Body of pancreas (tissue), 4 donors: Measurements from ENCODE around the gene PARP12. TPM values are rescaled to one million over a fixed set of nuclear protein-coding genes. Genes with fewer than 3 reads are reported as not detected.

Source experiments
- ATAC-seq: fragments of 150-250 bp; one replicate; pipeline ENCODE4 v1.9.1; 2016
- DNase-seq, 4 donors: peaks; one replicate each; pipeline ENCODE4 v3.0.0-alpha.2; 2019
- H3K27ac ChIP-seq, 4 donors: fragments of 200-600 bp; sonication (generic); 1 replicate in 3 of 4; 2 replicates in 1 of 4; pipeline versions ENCODE4 v1.5.1 to v1.6.1; 2016 to 2019; ENCODE audit warnings: mild to moderate bottlenecking in 1 of 4, mixed read lengths in 1 of 4, moderate library complexity in 1 of 4
- H3K27me3 ChIP-seq, 2 donors: fragments of 200-600 bp; sonication (generic); one replicate each; pipeline ENCODE4 v1.6.0; 2016; ENCODE audit warnings: mild to moderate bottlenecking in 1 of 2
- H3K36me3 ChIP-seq, 2 donors: fragments of 200-600 bp; sonication (generic); replicated peaks in 1 of 2; 2 replicates each; pipeline ENCODE4 v1.5.1; 2016; ENCODE audit warnings: low read depth in 2 of 2; ENCODE audit not compliant: insufficient read depth in 1 of 2
- H3K4me1 ChIP-seq: fragments of 200-600 bp; sonication (generic); one replicate; pipeline ENCODE4 v1.6.0; 2016
- H3K4me3 ChIP-seq, 2 donors: fragments of 200-600 bp; sonication (generic); 1 replicate in 1 of 2; 2 replicates in 1 of 2; pipeline ENCODE4 v1.5.1; 2016 to 2019
- H3K9me3 ChIP-seq, 3 donors: fragments of 200-600 bp; sonication (generic); 1 replicate in 2 of 3; 2 replicates in 1 of 3; pipeline ENCODE4 v1.5.1; 2016
- POLR2A ChIP-seq, 3 donors: fragments of 450-650 bp; IDR thresholded peaks; one replicate each; pipeline ENCODE4 v1.6.1; 2016; ENCODE audit warnings: antibody characterized with exemption in 3 of 3, mild to moderate bottlenecking in 2 of 3
- WGBS, 2 donors: methylation state at CpG; one replicate each; pipeline ENCODE4 v1.1.5; 2017; 5-methylcytosine and 5-hydroxymethylcytosine counted together
- intact Hi-C: fragments of 100-400 bp; cut with DNase I; formaldehyde crosslinking; loops from one replicate; pipeline ENCODE4 v1.15.1; 2023
- total RNA-seq, 2 donors: library from RNA; depleted of rRNA; stranded (reverse); fragments of >200 nt; gene quantifications; one replicate each; pipeline ENCODE4 v1.1.0, GENCODE V29; 2016
- TF ChIP-seq, protein P1 (sequence below), 7 experiments: fragments of 450-650 bp in 4 of 7; fragments of 200-600 bp in 3 of 7; sonication (generic) in 3 of 7; IDR thresholded peaks; one replicate each; pipeline ENCODE4 v1.5.1; 2016 to 2019; ENCODE audit warnings: antibody characterized with exemption in 7 of 7

PARP12 gene
- total RNA-seq, 2 donors from 2014 or later = 37.1 to 66.9 TPM

DNA sequence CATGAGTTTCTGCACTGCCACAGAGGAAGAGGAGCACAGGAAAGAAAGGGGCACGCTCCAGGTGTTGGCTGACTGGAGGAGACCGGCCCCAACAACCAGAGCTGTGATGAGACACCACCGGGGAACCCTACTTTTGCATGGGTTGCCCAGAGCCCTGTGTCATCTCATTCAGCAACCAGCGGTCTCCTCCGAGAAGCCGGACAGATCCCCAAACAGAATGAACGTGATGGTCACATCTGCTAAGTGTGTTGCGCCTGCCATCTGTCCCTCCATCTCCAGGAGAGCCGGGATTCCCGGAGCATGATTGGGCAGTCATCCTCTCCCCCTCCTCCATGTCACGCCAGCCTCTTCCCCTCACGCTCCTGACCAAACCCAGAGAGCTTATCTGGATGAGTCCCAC lies 22.9 kb downstream of the PARP12 start:
- intact Hi-C loops = no loop called here
- no peak for DNase-seq
- no peak for ATAC-seq
- H3K4me1 ChIP-seq = no peaks in the 10 kb centered on the region
- H3K4me3 ChIP-seq = no peak overlapping the region
- H3K27ac ChIP-seq = no peak overlapping the region
- no peak for TF ChIP-seq POLR2A (IDR thresholded peaks at IDR 0.05)
- TF ChIP-seq, protein P1, sequence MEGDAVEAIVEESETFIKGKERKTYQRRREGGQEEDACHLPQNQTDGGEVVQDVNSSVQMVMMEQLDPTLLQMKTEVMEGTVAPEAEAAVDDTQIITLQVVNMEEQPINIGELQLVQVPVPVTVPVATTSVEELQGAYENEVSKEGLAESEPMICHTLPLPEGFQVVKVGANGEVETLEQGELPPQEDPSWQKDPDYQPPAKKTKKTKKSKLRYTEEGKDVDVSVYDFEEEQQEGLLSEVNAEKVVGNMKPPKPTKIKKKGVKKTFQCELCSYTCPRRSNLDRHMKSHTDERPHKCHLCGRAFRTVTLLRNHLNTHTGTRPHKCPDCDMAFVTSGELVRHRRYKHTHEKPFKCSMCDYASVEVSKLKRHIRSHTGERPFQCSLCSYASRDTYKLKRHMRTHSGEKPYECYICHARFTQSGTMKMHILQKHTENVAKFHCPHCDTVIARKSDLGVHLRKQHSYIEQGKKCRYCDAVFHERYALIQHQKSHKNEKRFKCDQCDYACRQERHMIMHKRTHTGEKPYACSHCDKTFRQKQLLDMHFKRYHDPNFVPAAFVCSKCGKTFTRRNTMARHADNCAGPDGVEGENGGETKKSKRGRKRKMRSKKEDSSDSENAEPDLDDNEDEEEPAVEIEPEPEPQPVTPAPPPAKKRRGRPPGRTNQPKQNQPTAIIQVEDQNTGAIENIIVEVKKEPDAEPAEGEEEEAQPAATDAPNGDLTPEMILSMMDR (IDR thresholded peaks at IDR 0.05) = no peak
- no peaks in the 10 kb centered on the region for H3K27me3 ChIP-seq
- 90 to 93% methylated on average over 12 of the region's 12 CpGs for WGBS, 2 donors
- H3K36me3 ChIP-seq = peaks cover 4 to 16% of the 10 kb centered on the region in 2 donors
- H3K9me3 ChIP-seq = no peaks in the 10 kb centered on the region

DNA sequence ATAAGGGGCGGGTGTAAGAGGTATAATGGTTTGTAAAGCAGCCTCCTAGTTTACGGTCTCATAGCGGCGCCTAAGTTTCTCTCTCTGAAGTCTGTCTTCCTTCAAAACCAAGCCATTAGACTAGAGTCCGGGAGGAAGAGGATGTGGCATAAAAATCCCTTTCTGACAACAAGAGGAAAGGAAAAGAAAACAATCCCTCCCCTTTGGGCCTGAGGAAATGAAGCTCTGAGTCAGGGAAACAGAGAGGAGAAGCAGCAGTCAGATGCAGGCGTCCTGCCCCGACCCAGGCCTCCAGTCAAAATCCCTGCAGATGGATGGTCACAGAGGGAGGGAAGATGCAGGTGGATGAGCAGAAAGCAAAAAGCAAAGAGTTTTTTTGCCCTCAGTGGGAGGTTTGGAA lies 23.7 kb downstream of the PARP12 start:
- DNase-seq = no peak

DNA sequence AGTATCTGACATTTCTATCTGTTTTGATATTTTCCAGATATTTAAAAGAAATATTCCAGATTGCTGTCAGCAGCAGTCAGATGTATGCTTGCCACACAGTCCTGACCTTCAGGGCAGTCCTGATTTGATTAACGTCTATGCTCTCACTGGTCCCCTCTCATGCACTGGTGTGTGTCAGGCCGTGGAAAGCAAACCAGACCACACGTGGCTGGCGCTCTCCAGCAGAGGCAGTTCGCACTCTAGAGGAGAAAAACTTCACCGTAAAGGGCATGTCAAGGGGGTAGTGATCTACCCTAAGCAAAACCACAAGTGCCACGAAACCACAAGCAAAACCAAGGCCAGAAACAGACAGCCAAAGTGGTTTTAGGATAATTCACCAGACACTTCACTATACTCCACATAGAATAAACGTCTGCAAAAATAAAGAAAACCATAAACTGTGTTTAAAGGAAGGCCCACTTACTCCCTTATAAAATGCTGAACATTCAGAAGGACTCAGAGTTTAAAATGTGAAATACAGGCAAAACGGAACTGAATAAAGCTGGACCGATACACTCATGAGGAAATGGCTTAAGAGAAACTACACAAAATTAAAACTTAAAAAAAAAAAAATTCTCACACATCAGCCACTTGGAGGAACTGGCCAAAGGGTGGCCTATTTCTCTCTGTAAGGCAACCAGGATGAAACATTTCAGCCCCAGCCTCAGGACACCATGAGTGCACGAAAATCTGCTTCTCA lies 26.4 kb downstream of the PARP12 start:
- 66 to 77% methylated on average over 11 of the region's 11 CpGs for WGBS, 2 donors
- Histone ChIP-seq H3K4me3 (no peak overlapping the region), H3K27ac (no peak overlapping the region), H3K27me3 (no peaks in the 10 kb centered on the region), H3K4me1 (no peaks in the 10 kb centered on the region), H3K9me3 (no peaks in the 10 kb centered on the region), H3K36me3 (peaks cover 4 to 18% of the 10 kb centered on the region in 2 donors)
- ATAC-seq (no peak), DNase-seq (no peak)
- intact Hi-C loops = no loop called here
- TF ChIP-seq, protein P1 (IDR thresholded peaks at IDR 0.05) = no peak
- TF ChIP-seq POLR2A (IDR thresholded peaks at IDR 0.05) = no peak

More for the DNA sequence above, 23.7 kb downstream of the PARP12 start:
- Histone ChIP-seq H3K27ac (no peak overlapping the region), H3K9me3 (no peaks in the 10 kb centered on the region), H3K4me3 (no peak overlapping the region), H3K27me3 (no peaks in the 10 kb centered on the region), H3K4me1 (no peaks in the 10 kb centered on the region), H3K36me3 (peaks cover 4 to 16% of the 10 kb centered on the region in 2 donors)
- TF ChIP-seq POLR2A (IDR thresholded peaks at IDR 0.05) = no peak
- TF ChIP-seq, protein P1 (IDR thresholded peaks at IDR 0.05) = no peak
- ATAC-seq = no peak
- intact Hi-C loops = no loop called here
- 85 to 86% methylated on average over 7 of the region's 7 CpGs for WGBS, 2 donors

DNA sequence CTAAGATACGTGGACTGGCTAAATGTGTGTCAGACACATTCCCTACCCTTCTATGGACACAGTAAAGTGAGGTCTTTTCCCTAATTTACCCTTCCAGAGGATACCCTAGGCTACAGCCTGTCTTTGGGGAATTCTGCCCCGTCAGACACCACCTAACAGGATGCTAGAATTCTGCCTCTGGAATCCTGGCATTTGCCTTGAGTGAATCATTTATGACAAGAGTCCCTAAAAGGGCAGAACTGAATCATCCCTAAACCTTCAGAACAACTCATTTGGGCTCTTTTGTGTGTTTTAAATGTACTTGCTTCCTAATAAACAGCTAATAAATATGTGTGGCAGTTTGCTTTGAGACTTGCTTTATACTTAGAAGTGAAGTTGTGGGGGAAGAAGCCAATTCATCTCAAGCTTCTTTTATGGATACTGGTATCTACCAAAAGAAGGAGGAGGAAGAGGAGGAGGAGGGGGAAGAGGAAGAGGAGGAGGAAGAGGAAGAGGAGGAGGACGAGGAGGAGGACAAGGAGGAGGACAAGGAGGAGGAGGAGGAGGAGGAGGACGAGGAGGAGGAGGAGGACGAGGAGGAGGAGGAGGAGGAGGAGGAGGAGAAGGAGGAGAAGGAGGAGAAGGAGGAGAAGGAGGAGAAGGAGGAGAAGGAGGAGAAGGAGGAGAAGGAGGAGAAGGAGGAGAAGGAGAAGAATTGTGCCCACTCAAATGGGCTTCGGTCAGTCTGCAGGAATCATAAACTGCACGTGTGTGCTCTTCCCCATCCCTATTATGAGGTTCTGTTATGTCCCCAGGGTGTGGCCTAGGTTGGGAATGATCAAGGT lies 27.1 kb downstream of the PARP12 start:
- Histone ChIP-seq H3K27me3 (no peaks in the 10 kb centered on the region), H3K4me1 (no peaks in the 10 kb centered on the region), H3K27ac (no peak overlapping the region), H3K4me3 (no peak overlapping the region), H3K9me3 (no peaks in the 10 kb centered on the region), H3K36me3 (peaks cover 4 to 18% of the 10 kb centered on the region in 2 donors)
- 80% methylated on average over 7 of the region's 7 CpGs for WGBS, 2 donors
- ATAC-seq = no peak
- no peak for DNase-seq
- TF ChIP-seq, protein P1 (IDR thresholded peaks at IDR 0.05) = no peak
- TF ChIP-seq POLR2A (IDR thresholded peaks at IDR 0.05) = no peak
- intact Hi-C loops = no loop called here
